Superior temporal gyrus (tissue), 1 donor: ENCODE data around the gene HSP90AB1.
"Not testable (repeated sequence)": the region's sequence is repeated elsewhere in the genome, so short reads cannot be mapped to it uniquely, and the experiment has no call there.

Experiments
- DNase-seq: peaks from one replicate; pipeline ENCODE4 v3.0.0-alpha.2; 2016; ENCODE audit errors: extremely low spot score

The HSP90AB1 gene

GRCh38 chr6:44222486-44223318, 24.2 kb upstream of the HSP90AB1 start:
- DNase-seq = no peak

- DNase-seq = peak; percentile 35
Measured at GRCh38 chr6:44223319-44224028, 23.4 kb upstream of the HSP90AB1 start, which contains the start of gene SLC29A1. Gene SLC29A1 (plus strand): TSS chr6:44223595. CDS start chr6:44227314, 3,719 bp downstream.

GRCh38 chr6:44224029-44224964, 22.6 kb upstream of the HSP90AB1 start:
- DNase-seq = no peak

GRCh38 chr6:44224965-44225305, 22.0 kb upstream of the HSP90AB1 start:
- DNase-seq = no peak

- DNase-seq = no peak
Measured at GRCh38 chr6:44225579-44226325, 21.1 kb upstream of the HSP90AB1 start.

- no peak for DNase-seq
Measured at GRCh38 chr6:44226368-44227147, 20.3 kb upstream of the HSP90AB1 start.

- DNase-seq = no peak
Measured at GRCh38 chr6:44227148-44227793, 19.6 kb upstream of the HSP90AB1 start.

- DNase-seq = no peak
Measured at GRCh38 chr6:44228031-44228430, 18.9 kb upstream of the HSP90AB1 start.

- DNase-seq = no peak
Measured at GRCh38 chr6:44228433-44228832, 18.5 kb upstream of the HSP90AB1 start.

- no peak for DNase-seq
Measured at GRCh38 chr6:44228836-44229235, 18.1 kb upstream of the HSP90AB1 start.

- no peak for DNase-seq
Measured at GRCh38 chr6:44229376-44230033, 17.4 kb upstream of the HSP90AB1 start.

GRCh38 chr6:44230034-44230675, 16.7 kb upstream of the HSP90AB1 start:
- no peak for DNase-seq

GRCh38 chr6:44231426-44231825, 15.5 kb upstream of the HSP90AB1 start:
- DNase-seq = not testable (repeated sequence)

- no peak for DNase-seq
Measured at GRCh38 chr6:44232676-44233566, 14.0 kb upstream of the HSP90AB1 start.

- no peak for DNase-seq
Measured at GRCh38 chr6:44233567-44234100, 13.3 kb upstream of the HSP90AB1 start.

- DNase-seq = peak; percentile 88
Measured at GRCh38 chr6:44234101-44235025, 12.5 kb upstream of the HSP90AB1 start.
